ENCODE measurements around the gene PIK3R5. TPM values are rescaled to one million over a fixed set of nuclear protein-coding genes. Genes with fewer than 3 reads are reported as not detected.

The PIK3R5 gene
- total RNA-seq, 2 experiments from 2014 or later: 15.9 to 18.1 TPM

GRCh38 chr17:8868092-8868491, 97.4 kb downstream of the PIK3R5 start:
- Mint-ChIP-seq H3K27me3 (ENCODE audit: low read depth) (no peaks in the 10 kb centered on the region), H3K9me3 (no peaks in the 10 kb centered on the region), H3K27ac (no peak overlapping the region), H3K36me3 (ENCODE audit: low read depth) (peaks cover 1% of the 10 kb centered on the region), H3K4me1 (ENCODE audit: low read depth) (peaks cover 23% of the 10 kb centered on the region), H3K4me3 (no peak overlapping the region)
- DNase-seq: no peak
- intact Hi-C loops (cut with micrococcal nuclease): no loop called here
- CTCF ChIA-PET: no interaction called here

DNA sequence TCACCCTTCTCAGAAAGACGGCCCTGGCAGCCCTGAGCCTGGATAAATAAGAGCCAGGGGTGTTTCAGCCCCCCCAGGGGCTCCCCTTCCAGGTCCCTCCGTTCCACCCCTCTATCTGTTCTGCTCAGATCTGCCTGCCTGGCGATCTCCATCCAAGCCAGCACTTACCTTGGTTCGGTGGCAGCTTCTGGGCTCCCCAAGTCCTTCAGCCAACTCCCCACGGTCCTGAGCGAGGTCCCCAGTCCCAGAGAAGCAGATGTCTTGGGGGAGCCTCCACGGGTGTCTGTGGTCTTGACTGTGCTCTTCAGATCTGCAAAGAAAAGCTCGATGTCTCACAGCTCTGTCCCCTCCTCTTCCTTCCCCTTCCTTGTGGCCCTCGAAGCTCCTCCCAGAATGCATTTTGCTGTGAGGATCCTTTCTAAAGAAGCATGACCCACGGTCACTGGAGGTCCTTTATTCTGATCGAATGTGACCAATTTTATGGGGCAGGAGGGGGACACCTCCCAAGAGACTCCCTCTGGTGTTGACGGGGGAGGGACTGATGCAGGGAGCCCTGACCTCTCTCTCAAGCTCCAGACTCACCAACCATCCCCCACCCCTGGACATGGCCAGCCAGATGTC, 98.0 kb downstream of the PIK3R5 start, which contains the start of gene PIK3R6:
PIK3R6 (minus strand) TSS at position 314 of the 621 bp plus-strand sequence. CDS start 17,880 bp downstream, outside the sequence.
- peak; percentile 18 for DNase-seq
- intact Hi-C loops (cut with micrococcal nuclease): no loop called here
- H3K4me3 Mint-ChIP-seq: peak within 1 kb of the TSS; percentile 54
- no peaks in the 10 kb centered on the region for H3K9me3 Mint-ChIP-seq
- peaks cover 23% of the 10 kb centered on the region for H3K4me1 Mint-ChIP-seq (ENCODE audit: low read depth)
- CTCF ChIA-PET: interaction anchor here (0.7 kb wide), 1 partner anchor 28 kb away, joined by 3 read pairs; no protein-coding TSS in a partner anchor
- H3K36me3 Mint-ChIP-seq (ENCODE audit: low read depth): peaks cover 1% of the 10 kb centered on the region
- no peaks in the 10 kb centered on the region for H3K27me3 Mint-ChIP-seq (ENCODE audit: low read depth)
- H3K27ac Mint-ChIP-seq: no peak within 1 kb of the TSS

GRCh38 chr17:8865811-8866210, 99.7 kb downstream of the PIK3R5 start:
- no peak for DNase-seq
- intact Hi-C loops (cut with micrococcal nuclease): no loop called here
- no peak overlapping the region for H3K27ac Mint-ChIP-seq
- peaks cover 25% of the 10 kb centered on the region for H3K4me1 Mint-ChIP-seq (ENCODE audit: low read depth)
- CTCF ChIA-PET: interaction anchor here (0.7 kb wide), 1 partner anchor 695 kb away, joined by 4 read pairs; no protein-coding TSS in a partner anchor
- no peaks in the 10 kb centered on the region for H3K9me3 Mint-ChIP-seq
- H3K27me3 Mint-ChIP-seq (ENCODE audit: low read depth): no peaks in the 10 kb centered on the region
- peaks cover 1% of the 10 kb centered on the region for H3K36me3 Mint-ChIP-seq (ENCODE audit: low read depth)
- H3K4me3 Mint-ChIP-seq: no peak overlapping the region

- no peak overlapping the region for H3K27ac Mint-ChIP-seq
- peaks cover 1% of the 10 kb centered on the region for H3K36me3 Mint-ChIP-seq (ENCODE audit: low read depth)
- H3K4me1 Mint-ChIP-seq (ENCODE audit: low read depth): peaks cover 25% of the 10 kb centered on the region
- CTCF ChIA-PET: interaction anchor here (0.7 to 1.3 kb wide), 2 partner anchors 29 to 695 kb away, joined by 3 to 4 read pairs; no protein-coding TSS in a partner anchor
- no peaks in the 10 kb centered on the region for H3K9me3 Mint-ChIP-seq
- H3K27me3 Mint-ChIP-seq (ENCODE audit: low read depth): no peaks in the 10 kb centered on the region
- intact Hi-C loops (cut with micrococcal nuclease): no loop called here
- DNase-seq: no peak
- no peak overlapping the region for H3K4me3 Mint-ChIP-seq
Observed at GRCh38 chr17:8865385-8865784, 100.1 kb downstream of the PIK3R5 start.

DNA sequence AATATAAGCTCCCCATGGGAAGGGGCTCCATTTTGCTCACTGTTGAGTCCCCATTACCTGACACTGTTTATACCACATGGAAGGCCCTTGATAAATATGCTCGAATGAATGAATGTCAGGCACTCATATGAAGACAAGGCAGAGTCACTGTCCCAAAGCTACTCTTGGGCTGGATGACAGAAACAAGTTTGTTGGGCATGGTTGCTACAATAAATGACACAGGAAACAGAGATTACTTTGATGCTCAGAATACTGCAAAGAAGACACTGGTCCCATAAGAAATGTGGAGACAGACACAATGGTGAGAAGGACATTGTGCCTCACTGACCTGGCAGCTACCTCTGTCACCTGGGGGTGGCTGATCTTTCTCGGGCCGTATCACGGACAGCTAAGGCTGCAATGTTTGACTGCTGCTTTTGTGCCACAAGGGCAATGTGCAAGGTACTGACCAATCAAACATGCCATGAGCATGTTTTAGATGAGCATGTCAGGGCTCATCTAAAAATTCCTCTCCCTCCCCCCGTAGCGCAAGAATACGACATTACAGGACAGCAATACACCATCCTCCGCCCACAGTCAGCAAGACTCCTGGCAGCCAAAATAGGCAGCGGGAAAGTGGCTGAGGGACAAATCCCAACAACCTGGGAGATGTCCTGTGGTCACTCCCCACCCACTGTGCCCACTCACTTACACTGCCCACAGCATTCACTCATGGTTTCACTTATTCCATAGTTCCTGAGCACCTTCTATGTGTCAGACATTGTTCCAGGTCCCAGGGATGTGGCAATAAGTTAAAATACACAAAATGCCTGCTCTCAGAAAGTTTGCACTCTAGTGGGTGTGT, 103.1 kb downstream of the PIK3R5 start:
- no peak for DNase-seq
- no peaks in the 10 kb centered on the region for H3K27me3 Mint-ChIP-seq (ENCODE audit: low read depth)
- H3K4me1 Mint-ChIP-seq (ENCODE audit: low read depth): peaks cover 27% of the 10 kb centered on the region
- intact Hi-C loops (cut with micrococcal nuclease): no loop called here
- peaks cover 1% of the 10 kb centered on the region for H3K36me3 Mint-ChIP-seq (ENCODE audit: low read depth)
- H3K4me3 Mint-ChIP-seq: no peak overlapping the region
- H3K9me3 Mint-ChIP-seq: no peaks in the 10 kb centered on the region
- CTCF ChIA-PET: interaction anchor here (1.3 kb wide), 1 partner anchor 32 kb away, joined by 3 read pairs; no protein-coding TSS in a partner anchor
- H3K27ac Mint-ChIP-seq: no peak overlapping the region

- H3K4me3 Mint-ChIP-seq: no peak overlapping the region
- H3K36me3 Mint-ChIP-seq (ENCODE audit: low read depth): peaks cover 1% of the 10 kb centered on the region
- H3K27ac Mint-ChIP-seq: no peak overlapping the region
- DNase-seq: no peak
- CTCF ChIA-PET: interaction anchor here (1.3 kb wide), 1 partner anchor 33 kb away, joined by 3 read pairs; no protein-coding TSS in a partner anchor
- H3K27me3 Mint-ChIP-seq (ENCODE audit: low read depth): no peaks in the 10 kb centered on the region
- intact Hi-C loops (cut with micrococcal nuclease): no loop called here
- no peaks in the 10 kb centered on the region for H3K9me3 Mint-ChIP-seq
- H3K4me1 Mint-ChIP-seq (ENCODE audit: low read depth): peaks cover 25% of the 10 kb centered on the region
Observed at GRCh38 chr17:8861495-8862181, 103.9 kb downstream of the PIK3R5 start.

- H3K9me3 Mint-ChIP-seq: no peaks in the 10 kb centered on the region
- intact Hi-C loops (cut with micrococcal nuclease): loop anchor here (5.0 kb wide), 2 partner anchors 37 to 87 kb away; no protein-coding TSS in a partner anchor
- H3K4me3 Mint-ChIP-seq: no peak overlapping the region
- CTCF ChIA-PET: interaction anchor here (0.6 kb wide), 1 partner anchor 49 kb away, joined by 3 read pairs; no protein-coding TSS in a partner anchor
- H3K4me1 Mint-ChIP-seq (ENCODE audit: low read depth): peaks cover 23% of the 10 kb centered on the region
- peaks cover 1% of the 10 kb centered on the region for H3K36me3 Mint-ChIP-seq (ENCODE audit: low read depth)
- no peak overlapping the region for H3K27ac Mint-ChIP-seq
- no peaks in the 10 kb centered on the region for H3K27me3 Mint-ChIP-seq (ENCODE audit: low read depth)
- DNase-seq: no peak
Observed at GRCh38 chr17:8859804-8860430, 105.6 kb downstream of the PIK3R5 start.

GRCh38 chr17:8859027-8859803, 106.3 kb downstream of the PIK3R5 start:
- H3K9me3 Mint-ChIP-seq: no peaks in the 10 kb centered on the region
- no peak overlapping the region for H3K27ac Mint-ChIP-seq
- H3K4me3 Mint-ChIP-seq: no peak overlapping the region
- CTCF ChIA-PET: interaction anchor here (1.2 to 1.5 kb wide), 2 partner anchors 36 to 139 kb away, joined by 3 to 5 read pairs; no protein-coding TSS in a partner anchor
- no peaks in the 10 kb centered on the region for H3K27me3 Mint-ChIP-seq (ENCODE audit: low read depth)
- intact Hi-C loops (cut with micrococcal nuclease): loop anchor here (5.0 kb wide), 2 partner anchors 38 to 88 kb away; no protein-coding TSS in a partner anchor
- DNase-seq: no peak
- peaks cover 1% of the 10 kb centered on the region for H3K36me3 Mint-ChIP-seq (ENCODE audit: low read depth)
- H3K4me1 Mint-ChIP-seq (ENCODE audit: low read depth): peaks cover 23% of the 10 kb centered on the region

GRCh38 chr17:8857919-8858318, 107.6 kb downstream of the PIK3R5 start:
- peak overlapping the region; percentile 70 for H3K27ac Mint-ChIP-seq
- no peaks in the 10 kb centered on the region for H3K36me3 Mint-ChIP-seq (ENCODE audit: low read depth)
- intact Hi-C loops (cut with micrococcal nuclease): loop anchor here (5.0 kb wide), 2 partner anchors 39 to 89 kb away; no protein-coding TSS in a partner anchor
- CTCF ChIA-PET: interaction anchor here (0.6 to 1.5 kb wide), 5 partner anchors 9 to 141 kb away, joined by 3 to 5 read pairs (median 3); no protein-coding TSS in a partner anchor
- H3K4me3 Mint-ChIP-seq: no peak overlapping the region
- peaks cover 23% of the 10 kb centered on the region for H3K4me1 Mint-ChIP-seq (ENCODE audit: low read depth)
- peak; percentile 73 for DNase-seq
- no peaks in the 10 kb centered on the region for H3K27me3 Mint-ChIP-seq (ENCODE audit: low read depth)
- no peaks in the 10 kb centered on the region for H3K9me3 Mint-ChIP-seq

- H3K4me1 Mint-ChIP-seq (ENCODE audit: low read depth): peaks cover 23% of the 10 kb centered on the region
- H3K27ac Mint-ChIP-seq: no peak overlapping the region
- no peak for DNase-seq
- H3K4me3 Mint-ChIP-seq: no peak overlapping the region
- H3K27me3 Mint-ChIP-seq (ENCODE audit: low read depth): no peaks in the 10 kb centered on the region
- intact Hi-C loops (cut with micrococcal nuclease): loop anchor here (5.0 kb wide), 2 partner anchors 40 to 90 kb away; no protein-coding TSS in a partner anchor
- no peaks in the 10 kb centered on the region for H3K9me3 Mint-ChIP-seq
- CTCF ChIA-PET: interaction anchor here (0.7 kb wide), 1 partner anchor 142 kb away, joined by 5 read pairs; no protein-coding TSS in a partner anchor
- no peaks in the 10 kb centered on the region for H3K36me3 Mint-ChIP-seq (ENCODE audit: low read depth)
Observed at GRCh38 chr17:8856869-8857575, 108.5 kb downstream of the PIK3R5 start.
